WTC11 (cell line): Measurements from ENCODE around the gene TARM1.

Experiments
- ATF6 ChIP-seq: sonication (generic); formaldehyde crosslinking; IDR thresholded peaks from 2 replicates; pipeline ENCODE4 v1.8.1; 2023; ENCODE audit warnings: mild to moderate bottlenecking, missing genetic modification reagents
- CBFB ChIP-seq: sonication (generic); formaldehyde crosslinking; IDR thresholded peaks from 2 replicates; pipeline ENCODE4 v1.8.1; 2022; ENCODE audit warnings: mild to moderate bottlenecking, low read depth, missing genetic modification reagents
- CTCF ChIP-seq: fragments of 200-600 bp; IDR thresholded peaks from 2 replicates; pipeline ENCODE4 v1.8.0; 2022; ENCODE audit warnings: antibody characterized with exemption
- FOXP1 ChIP-seq: sonication (generic); formaldehyde crosslinking; IDR thresholded peaks from 2 replicates; pipeline ENCODE4 v1.8.0; 2022; ENCODE audit warnings: missing genetic modification reagents, mild to moderate bottlenecking, moderate library complexity, borderline replicate concordance
- SMAD3 ChIP-seq: sonication (generic); formaldehyde crosslinking; IDR thresholded peaks from 2 replicates; pipeline ENCODE4 v1.8.0; 2022; ENCODE audit warnings: missing genetic modification reagents, mild to moderate bottlenecking, borderline replicate concordance
- SOX15 ChIP-seq: fragments of 250-450 bp; sonication (Bioruptor Pico); IDR thresholded peaks from 2 replicates; pipeline ENCODE4 v1.9.0; 2021; ENCODE audit warnings: mild to moderate bottlenecking
- SP1 ChIP-seq: sonication (generic); formaldehyde crosslinking; conservative IDR thresholded peaks from 2 replicates; pipeline ENCODE4 v1.8.1; 2022; ENCODE audit warnings: missing genetic modification reagents
- TCF7 ChIP-seq: sonication (generic); formaldehyde crosslinking; IDR thresholded peaks from 2 replicates; pipeline ENCODE4 v1.8.0; 2022; ENCODE audit warnings: mild to moderate bottlenecking, low read depth, missing genetic modification reagents, moderate library complexity
- TF ChIP-seq, protein P1 (sequence below): fragments of 250-450 bp; sonication (Bioruptor Pico); IDR thresholded peaks from 2 replicates; pipeline ENCODE4 v2.1.2; 2022; ENCODE audit warnings: mild to moderate bottlenecking, moderate library complexity
- TF ChIP-seq, protein P2 (sequence below): sonication (generic); formaldehyde crosslinking; IDR thresholded peaks from 2 replicates; pipeline ENCODE4 v1.8.1; 2022; ENCODE audit warnings: low read depth, mild to moderate bottlenecking, moderate library complexity, missing genetic modification reagents, borderline replicate concordance

DNA sequence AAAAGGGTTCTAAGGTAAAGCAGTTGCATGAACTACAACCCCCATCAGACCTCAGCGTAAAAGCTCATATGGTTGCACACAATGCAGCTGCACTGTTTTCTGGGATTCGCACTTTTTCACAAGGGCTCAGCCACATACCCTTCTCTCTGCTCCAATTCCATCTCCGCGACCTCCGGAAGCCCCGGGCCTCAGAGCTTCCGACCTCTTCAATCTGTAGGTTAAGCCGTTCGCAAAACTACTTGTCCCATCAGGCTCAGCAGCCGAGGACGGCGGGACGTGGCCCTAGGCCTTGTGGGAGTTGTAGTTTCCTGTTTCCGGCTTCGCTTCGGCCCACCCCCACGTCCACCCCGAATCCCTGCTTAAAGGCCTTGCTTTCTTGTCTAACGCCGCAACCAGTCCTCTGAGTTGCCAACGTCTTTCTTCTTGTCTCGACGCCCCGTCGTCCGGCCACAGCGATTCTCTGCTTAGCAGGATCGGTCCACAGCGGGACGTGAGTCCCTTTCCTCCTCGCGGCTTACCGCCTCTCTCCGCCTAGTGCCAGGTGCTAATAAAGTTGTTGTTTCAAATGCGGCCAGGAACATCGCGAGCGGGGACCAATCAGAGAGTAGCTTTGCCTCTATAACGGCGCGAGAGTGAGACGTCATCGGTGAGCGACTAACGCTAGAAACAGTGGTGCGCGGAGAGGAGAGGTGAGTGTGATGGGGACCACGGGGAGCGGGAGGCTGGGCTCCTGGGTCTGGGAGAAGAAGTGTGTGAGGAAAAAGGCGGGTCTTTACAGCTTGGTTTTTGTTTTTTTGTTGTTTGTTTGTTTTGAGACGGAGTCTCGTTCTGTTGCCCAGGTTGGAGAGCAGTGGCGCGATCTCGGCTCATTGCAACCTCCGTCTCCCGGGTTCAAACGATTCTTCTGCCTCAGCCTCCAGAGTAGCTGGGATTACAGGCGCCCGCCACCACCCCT is 34.2 kb upstream of the TARM1 start, which contains the start of the genes PRPF31 and TFPT:
- TF ChIP-seq, protein P1, sequence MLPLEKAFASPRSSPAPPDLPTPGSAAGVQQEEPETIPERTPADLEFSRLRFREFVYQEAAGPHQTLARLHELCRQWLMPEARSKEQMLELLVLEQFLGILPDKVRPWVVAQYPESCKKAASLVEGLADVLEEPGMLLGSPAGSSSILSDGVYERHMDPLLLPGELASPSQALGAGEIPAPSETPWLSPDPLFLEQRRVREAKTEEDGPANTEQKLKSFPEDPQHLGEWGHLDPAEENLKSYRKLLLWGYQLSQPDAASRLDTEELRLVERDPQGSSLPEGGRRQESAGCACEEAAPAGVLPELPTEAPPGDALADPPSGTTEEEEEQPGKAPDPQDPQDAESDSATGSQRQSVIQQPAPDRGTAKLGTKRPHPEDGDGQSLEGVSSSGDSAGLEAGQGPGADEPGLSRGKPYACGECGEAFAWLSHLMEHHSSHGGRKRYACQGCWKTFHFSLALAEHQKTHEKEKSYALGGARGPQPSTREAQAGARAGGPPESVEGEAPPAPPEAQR = no peak
- TF ChIP-seq, protein P2, sequence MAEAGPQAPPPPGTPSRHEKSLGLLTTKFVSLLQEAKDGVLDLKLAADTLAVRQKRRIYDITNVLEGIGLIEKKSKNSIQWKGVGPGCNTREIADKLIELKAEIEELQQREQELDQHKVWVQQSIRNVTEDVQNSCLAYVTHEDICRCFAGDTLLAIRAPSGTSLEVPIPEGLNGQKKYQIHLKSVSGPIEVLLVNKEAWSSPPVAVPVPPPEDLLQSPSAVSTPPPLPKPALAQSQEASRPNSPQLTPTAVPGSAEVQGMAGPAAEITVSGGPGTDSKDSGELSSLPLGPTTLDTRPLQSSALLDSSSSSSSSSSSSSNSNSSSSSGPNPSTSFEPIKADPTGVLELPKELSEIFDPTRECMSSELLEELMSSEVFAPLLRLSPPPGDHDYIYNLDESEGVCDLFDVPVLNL (CRISPR knock-in tag) = no peak
- TF ChIP-seq CBFB (CRISPR knock-in tag) = no peak
- TF ChIP-seq CTCF = no peak
- peak; percentile 80; the same call in 1 of the 2 replicates for TF ChIP-seq SP1 (CRISPR knock-in tag)
- no peak for TF ChIP-seq SOX15
- TF ChIP-seq ATF6 = no peak
- no peak for TF ChIP-seq TCF7
- TF ChIP-seq SMAD3 (CRISPR knock-in tag) = no peak
- no peak; the same call in 1 of the 2 replicates for TF ChIP-seq FOXP1 (CRISPR knock-in tag)
